ENCODE data around the gene LIMK2. TPM values are rescaled to one million over a fixed set of nuclear protein-coding genes. Genes with fewer than 3 reads are reported as not detected.
"Not testable (repeated sequence)": the region's sequence is repeated elsewhere in the genome, so short reads cannot be mapped to it uniquely, and the experiment has no call there.

Gene LIMK2
- total RNA-seq = 54.4 and 65.2 TPM in 2 replicates

GRCh38 chr22:31211862-31212730, at the start of gene LIMK2:
LIMK2 (plus strand) TSS chr22:31212298; CDS start chr22:31212409, 111 bp downstream.
- intact Hi-C loops (cut with micrococcal nuclease) = loop anchor here (1.0 to 5.0 kb wide), 11 partner anchors 19 to 1265 kb away; partner anchors contain the start of genes MORC2, PATZ1, PIK3IP1 and RNF185

- intact Hi-C loops (cut with micrococcal nuclease) = no loop called here
These were observed 41.1 kb upstream of the LIMK2 start for GRCh38 chr22:31170971-31171370.

GRCh38 chr22:31171734-31172133, 40.4 kb upstream of the LIMK2 start:
- intact Hi-C loops (cut with micrococcal nuclease) = not testable (repeated sequence)

GRCh38 chr22:31173386-31174145, 38.5 kb upstream of the LIMK2 start:
- intact Hi-C loops (cut with micrococcal nuclease) = no loop called here

GRCh38 chr22:31176923-31177322, 35.2 kb upstream of the LIMK2 start:
- intact Hi-C loops (cut with micrococcal nuclease) = no loop called here

DNA sequence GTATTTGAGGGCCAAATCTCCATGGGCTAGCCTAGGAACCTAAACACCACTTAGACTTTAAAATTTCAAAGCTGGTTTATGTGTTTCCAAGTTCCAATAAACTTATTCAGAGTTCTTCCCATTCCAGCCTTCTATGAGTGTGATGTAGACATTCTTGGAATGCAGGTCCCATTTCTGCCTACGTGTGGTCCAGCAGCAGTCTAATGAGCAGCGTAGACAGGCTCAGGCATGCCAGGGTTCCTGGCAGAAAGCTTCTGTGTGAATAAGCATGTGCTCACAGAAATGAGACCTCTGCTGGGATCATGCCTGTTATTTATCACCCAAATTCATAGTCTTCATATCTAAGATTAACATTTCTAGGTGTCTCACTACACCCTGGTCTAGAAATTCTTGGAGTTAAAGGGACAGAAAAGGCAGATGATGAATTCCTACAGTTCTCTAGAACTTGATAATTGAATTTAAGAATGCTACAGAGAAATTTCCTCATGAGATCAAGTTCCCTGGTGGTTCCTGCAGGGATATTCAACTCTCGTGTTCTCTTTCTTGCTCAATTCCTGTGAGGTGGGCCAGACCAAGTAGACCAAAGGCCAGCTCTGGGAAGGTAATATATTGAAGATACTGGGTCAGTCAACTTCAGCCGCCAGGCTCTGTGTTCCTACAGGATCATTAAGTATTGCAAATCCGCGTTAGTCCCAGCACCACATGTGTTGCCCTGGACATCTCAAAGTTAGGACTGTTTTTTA, 34.5 kb upstream of the LIMK2 start:
- intact Hi-C loops (cut with micrococcal nuclease) = no loop called here

- intact Hi-C loops (cut with micrococcal nuclease) = no loop called here
These were observed 33.2 kb upstream of the LIMK2 start for GRCh38 chr22:31178859-31179258.

DNA sequence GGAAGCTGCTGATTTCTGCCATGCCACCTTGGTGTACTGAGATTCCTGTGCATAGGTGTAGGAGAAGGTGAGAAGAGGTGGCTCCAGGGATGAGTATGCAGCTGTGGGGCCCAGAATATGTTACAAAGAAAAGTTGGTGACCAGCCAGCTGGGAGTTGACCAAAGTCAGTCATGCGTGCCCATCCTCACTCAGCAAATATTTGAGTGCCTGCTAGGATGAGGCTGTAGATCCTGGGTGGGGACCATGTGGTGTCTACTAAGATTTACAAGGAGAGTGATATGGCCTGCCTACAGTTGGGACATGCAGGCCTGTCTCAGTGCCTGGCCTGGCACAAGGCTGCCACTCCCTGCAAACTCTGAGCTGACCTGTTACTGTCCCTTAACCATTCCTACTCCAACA, 32.8 kb upstream of the LIMK2 start:
- intact Hi-C loops (cut with micrococcal nuclease) = no loop called here

GRCh38 chr22:31184015-31184414, 28.1 kb upstream of the LIMK2 start:
- intact Hi-C loops (cut with micrococcal nuclease) = no loop called here

GRCh38 chr22:31185056-31185455, 27.0 kb upstream of the LIMK2 start:
- intact Hi-C loops (cut with micrococcal nuclease) = no loop called here

DNA sequence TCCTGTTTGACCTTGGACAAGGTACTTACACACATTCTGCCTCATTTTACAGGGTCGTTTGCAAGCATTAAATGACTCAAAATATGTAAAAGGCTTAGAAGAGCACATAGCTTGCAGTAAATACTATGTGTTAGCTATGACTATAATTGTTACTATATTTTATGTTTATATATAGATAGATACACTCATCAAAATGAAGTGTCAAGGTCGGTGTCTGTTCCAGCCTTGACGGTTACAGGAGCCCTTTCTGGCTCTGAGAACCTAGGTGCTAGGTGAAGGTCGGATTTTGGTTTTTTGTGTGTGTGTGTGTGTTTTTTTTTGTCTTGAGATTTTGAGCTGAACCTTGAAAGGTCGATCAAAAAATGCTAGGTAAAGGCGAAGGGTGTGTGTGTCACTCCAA, 24.5 kb upstream of the LIMK2 start:
- intact Hi-C loops (cut with micrococcal nuclease) = no loop called here

DNA sequence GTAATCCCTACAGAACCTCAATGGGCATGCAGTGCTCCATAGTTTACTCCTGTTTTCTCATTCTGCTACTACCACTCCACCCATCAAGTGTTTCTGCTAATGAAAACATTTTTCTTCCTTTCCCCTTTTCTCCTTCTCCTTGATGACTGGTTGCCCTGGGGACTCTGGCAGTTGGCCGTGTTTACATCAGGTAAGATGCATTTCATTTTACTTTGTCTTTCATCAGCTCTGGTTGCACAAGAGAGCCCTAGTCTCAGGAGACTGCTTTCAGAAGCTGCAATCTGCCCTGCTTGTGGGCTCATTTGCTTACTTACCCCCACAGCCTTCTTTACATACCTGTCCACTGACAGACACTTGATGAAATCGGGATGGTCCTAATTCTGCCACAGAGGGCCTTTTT, 19.6 kb upstream of the LIMK2 start:
- intact Hi-C loops (cut with micrococcal nuclease) = no loop called here

DNA sequence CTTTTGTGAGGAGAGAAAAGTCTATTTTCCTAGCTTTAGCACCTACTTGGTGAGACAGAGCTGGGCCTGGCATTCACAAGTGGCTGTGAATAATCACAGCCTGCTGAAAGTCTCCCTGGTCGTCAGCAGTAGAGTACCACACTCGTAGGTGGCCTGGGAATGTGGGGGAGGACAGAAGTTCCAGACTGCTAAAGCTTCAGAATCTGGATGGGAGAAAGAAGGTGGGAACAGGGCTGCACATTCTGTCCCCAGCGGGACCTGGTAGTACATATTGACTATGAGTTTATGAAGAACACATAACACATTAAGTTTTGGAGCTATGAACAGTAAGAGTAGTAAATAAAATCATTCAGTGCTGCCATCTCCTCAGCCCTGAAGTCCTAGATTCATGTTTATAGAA, 19.0 kb upstream of the LIMK2 start:
- intact Hi-C loops (cut with micrococcal nuclease) = no loop called here

DNA sequence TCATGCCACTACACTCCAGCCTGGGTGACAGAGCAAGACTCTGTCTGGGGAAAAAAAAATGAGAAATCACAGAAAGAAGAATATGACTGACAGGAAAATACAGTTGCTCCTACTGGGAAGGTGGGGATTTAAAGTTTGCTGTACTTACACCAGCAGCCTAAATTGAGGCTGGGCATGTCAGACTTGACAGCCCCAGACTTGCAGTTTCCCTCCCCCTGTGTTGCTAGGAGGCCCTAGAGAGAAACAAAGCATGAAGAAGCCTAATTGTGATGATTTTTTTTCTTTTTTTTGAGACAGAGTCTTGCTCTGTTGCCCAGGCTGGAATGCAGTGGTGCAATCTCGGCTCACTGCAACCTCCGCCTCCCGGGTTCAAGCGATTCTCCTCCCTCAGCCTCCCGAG, 17.4 kb upstream of the LIMK2 start:
- intact Hi-C loops (cut with micrococcal nuclease) = not testable (repeated sequence)

GRCh38 chr22:31199187-31199586, 12.9 kb upstream of the LIMK2 start:
- intact Hi-C loops (cut with micrococcal nuclease) = no loop called here

- intact Hi-C loops (cut with micrococcal nuclease) = not testable (repeated sequence)
These were observed 7.6 kb upstream of the LIMK2 start for GRCh38 chr22:31204352-31204984.

- intact Hi-C loops (cut with micrococcal nuclease) = not testable (repeated sequence)
These were observed 7.0 kb upstream of the LIMK2 start for GRCh38 chr22:31205059-31205458.

GRCh38 chr22:31206460-31206859, 5.6 kb upstream of the LIMK2 start:
- intact Hi-C loops (cut with micrococcal nuclease) = not testable (repeated sequence)

DNA sequence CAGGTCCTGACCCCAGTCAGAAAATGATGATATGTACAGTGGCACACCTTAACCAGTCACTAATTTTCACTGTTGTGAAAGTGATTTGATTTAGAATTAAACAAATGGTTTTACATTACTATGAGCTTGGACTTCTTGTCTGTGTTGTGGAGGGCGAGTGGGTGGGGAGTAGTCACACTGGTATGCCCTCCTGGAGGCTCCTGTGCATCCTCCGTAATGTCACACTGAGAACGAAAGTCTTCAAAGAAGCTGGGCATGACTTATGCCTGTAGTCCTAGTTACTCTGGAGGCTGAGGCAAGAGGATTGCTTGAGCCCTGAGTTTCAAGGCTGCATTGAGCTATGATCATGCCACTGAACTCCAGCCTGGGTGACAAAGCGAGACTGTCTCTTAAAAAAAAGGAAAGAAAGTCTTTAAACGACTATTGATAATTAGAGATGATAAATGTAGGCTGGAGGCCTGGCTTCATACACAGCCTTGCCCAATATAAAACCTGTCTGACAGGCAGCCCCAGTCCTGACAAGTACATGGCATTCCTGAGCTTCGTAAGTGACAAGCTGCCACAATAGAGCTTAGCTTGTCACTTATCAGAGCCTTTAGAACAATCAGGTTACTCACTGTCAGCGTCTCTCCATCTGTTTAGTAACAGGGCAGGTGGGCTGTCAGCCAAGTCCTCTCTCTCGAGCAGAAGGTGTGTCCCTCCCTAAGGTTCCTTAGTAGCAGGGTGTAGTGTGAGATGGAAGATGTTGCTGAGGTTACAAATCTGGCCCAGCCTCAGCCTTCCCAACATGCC, 5.0 kb upstream of the LIMK2 start:
- intact Hi-C loops (cut with micrococcal nuclease) = no loop called here

All from T-helper 1 cell treated with Interleukin-12 subunit alpha and Interleukin-12 subunit beta and Interleukin-4 antibody, amounts not matched to agents 30 ng/mL and 1 ng/mL, for 36 hours (primary cell).